KBM-7 (cell line): ENCODE measurements around the gene CYP26A1.
"Not testable (repeated sequence)": the region's sequence is repeated elsewhere in the genome, so short reads cannot be mapped to it uniquely, and the experiment has no call there.

ENCODE experiments used
- DNase-seq: peaks from one replicate; pipeline ENCODE4 v3.0.0-alpha.2; 2015
- in situ Hi-C: fragments of 300-500 bp; cut with MboI; formaldehyde crosslinking; loops from 2 replicates; pipeline ENCODE4 v1.14.3; 2020; ENCODE audit warnings: low sequenced_read_pairs, low pct_unique_long_range_greater_than_20kb, mixed read lengths

The CYP26A1 gene

GRCh38 chr10:93098816-93099215, 25.1 kb downstream of the CYP26A1 start:
- in situ Hi-C loops: loop anchor here (25.0 kb wide), 1 partner anchor 238 kb away; no protein-coding TSS in a partner anchor
- no peak for DNase-seq

- no peak for DNase-seq
- in situ Hi-C loops: loop anchor here (25.0 kb wide), 1 partner anchor 238 kb away; no protein-coding TSS in a partner anchor
These were observed 26.0 kb downstream of the CYP26A1 start for GRCh38 chr10:93099670-93100069.

GRCh38 chr10:93101148-93101547, 27.5 kb downstream of the CYP26A1 start:
- DNase-seq, in situ Hi-C loops: not testable (repeated sequence)

- in situ Hi-C loops: no loop called here
- no peak for DNase-seq
These were observed 30.3 kb downstream of the CYP26A1 start for GRCh38 chr10:93103953-93104352.

GRCh38 chr10:93106631-93107072, 33.0 kb downstream of the CYP26A1 start:
- in situ Hi-C loops: no loop called here
- no peak for DNase-seq

GRCh38 chr10:93110472-93111146, 36.9 kb downstream of the CYP26A1 start:
- DNase-seq: no peak
- in situ Hi-C loops: no loop called here

GRCh38 chr10:93113042-93113441, 39.3 kb downstream of the CYP26A1 start:
- in situ Hi-C loops: no loop called here
- no peak for DNase-seq

- peak; percentile 87 for DNase-seq
- in situ Hi-C loops: no loop called here
These were observed 42.1 kb downstream of the CYP26A1 start for GRCh38 chr10:93115661-93116383.

- in situ Hi-C loops: no loop called here
- no peak for DNase-seq
These were observed 47.6 kb downstream of the CYP26A1 start for GRCh38 chr10:93121311-93121710.

- in situ Hi-C loops: no loop called here
- DNase-seq: no peak
These were observed 50.1 kb downstream of the CYP26A1 start for GRCh38 chr10:93123766-93124165.

- DNase-seq: peak; percentile 57
- in situ Hi-C loops: no loop called here
These were observed 51.1 kb downstream of the CYP26A1 start for GRCh38 chr10:93124580-93125318.

GRCh38 chr10:93125966-93126365, 52.3 kb downstream of the CYP26A1 start:
- in situ Hi-C loops: no loop called here
- no peak for DNase-seq

- in situ Hi-C loops: no loop called here
- no peak for DNase-seq
These were observed 52.9 kb downstream of the CYP26A1 start for GRCh38 chr10:93126483-93127052.
